NCI-H526 (cell line): ENCODE results near the gene LY6G6F.
A peak's percentile ranks its signal among the peaks of the same experiment; 100 is the strongest.

ENCODE experiments used
- DNase-seq, 2 experiments: peaks; one replicate each; lab custom pipeline; 2025; lab: John Stamatoyannopoulos, UW

Gene LY6G6F

GRCh38 chr6:31676904-31677303, 29.8 kb upstream of the LY6G6F start:
- no peak for DNase-seq

DNA sequence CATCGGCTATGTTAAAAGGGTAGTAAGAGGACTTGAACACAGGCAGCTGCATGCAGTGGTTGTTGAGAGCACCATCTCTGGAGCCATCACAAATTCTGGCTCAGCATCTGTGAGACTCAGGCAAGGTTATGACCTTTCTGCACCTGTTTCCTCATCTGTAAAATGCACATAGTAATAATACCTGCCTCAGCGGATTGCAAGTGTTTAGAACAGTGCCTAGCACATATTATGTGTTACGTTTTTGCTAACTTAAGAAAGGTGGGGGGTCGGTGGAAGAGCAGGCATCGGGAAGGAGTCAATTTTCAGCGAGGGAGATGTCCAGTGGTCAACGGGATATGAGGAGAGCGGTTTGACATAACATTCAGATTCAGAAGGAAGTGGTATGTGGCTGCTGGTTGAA, 28.7 kb upstream of the LY6G6F start:
- no peak for DNase-seq

DNA sequence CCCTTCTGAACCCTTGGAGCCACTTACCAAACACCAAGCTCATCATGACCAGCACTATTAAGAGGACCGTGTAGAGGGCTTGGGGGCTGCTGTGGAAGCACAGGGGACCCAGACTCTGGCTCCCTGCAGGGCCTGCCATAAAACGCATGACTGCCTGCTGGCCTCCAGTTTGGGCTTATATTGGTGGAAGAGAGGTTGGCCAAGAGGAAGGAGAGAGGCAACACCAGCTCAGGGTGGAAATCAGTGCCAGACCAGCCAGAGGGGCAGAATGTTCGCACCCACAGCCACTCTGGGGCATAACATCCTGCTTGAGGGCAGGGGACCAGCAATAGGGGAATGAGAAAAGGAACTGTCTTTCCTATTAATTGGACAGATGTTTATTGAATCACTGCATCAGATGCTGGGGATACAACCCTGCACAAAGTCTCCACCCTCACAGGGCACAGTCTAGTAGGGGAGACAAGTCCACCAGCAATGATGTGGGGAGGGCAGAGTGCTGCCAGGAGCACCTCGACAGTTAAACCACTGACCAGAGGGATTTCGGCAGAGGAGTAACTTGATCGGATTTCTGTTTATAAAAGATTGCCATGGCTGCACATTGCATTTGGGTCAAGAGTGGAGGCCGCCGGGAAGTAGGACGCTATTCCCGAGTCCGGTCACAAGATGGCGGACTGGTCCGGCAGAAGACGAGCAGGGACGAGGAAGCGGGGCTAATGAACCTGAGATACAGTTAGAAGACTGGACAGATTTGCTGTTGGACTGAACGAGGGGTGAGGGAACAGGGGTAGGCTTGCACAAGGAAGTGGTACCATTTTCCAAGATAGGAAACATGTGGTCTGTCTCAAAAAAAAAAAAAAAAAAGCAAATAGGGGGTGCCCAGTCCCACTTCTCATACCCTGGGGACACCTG, 26.2 kb upstream of the LY6G6F start, which contains the start of gene LY6G5C:
Gene LY6G5C, minus strand, starts transcription at position 842 of the 909 bp plus-strand sequence. Its CDS starts 694 bp downstream, at position 148.
- DNase-seq: peak; percentile 78 to 87

DNA sequence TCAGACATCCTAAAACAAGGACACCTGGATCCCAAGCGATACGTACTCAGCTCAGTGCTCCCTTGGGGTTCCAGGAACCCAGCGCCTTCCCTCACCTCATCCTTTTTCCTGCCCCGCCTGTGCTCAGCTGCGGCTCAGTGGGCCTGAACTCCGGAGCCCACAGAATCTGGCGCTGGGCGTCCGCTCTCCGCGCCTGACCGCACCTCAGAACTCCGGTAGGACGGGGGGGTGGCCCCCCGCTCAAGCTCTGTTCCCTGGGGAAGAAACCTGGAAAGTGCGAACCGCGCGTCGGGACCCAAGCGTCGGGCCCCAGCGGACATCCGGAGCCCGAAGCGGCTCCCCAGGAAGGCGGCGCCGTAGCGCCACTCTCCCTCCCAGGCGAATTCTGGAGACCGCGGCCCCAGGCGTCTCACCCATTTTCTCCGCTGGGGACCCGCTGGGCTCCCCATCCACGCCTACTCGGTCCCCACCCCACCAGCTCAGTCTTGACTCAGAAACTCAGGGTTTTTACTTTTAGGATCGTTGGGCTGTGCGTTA, 25.5 kb upstream of the LY6G6F start:
- peak in 1 of 2 experiments; percentile 77 for DNase-seq

DNA sequence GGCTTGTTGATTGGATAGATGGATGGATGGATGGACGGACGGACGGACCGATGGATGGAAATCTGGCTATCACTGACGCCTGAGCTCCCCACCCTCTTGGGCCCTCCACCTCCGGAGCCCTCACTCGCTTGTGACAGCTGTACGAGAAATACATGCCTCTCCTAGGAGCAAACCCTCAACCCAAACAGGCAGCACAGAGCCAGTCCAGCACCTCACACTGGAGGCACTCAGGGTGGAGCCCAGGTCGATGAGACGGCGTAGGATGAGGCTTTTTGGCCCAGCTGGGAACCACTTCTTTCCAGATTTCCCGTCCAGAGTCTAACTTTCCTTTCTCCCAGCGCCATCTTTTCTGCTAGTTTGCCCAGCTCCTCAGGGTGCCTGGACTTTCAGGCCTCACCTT, 23.1 kb upstream of the LY6G6F start:
- DNase-seq: no peak

DNA sequence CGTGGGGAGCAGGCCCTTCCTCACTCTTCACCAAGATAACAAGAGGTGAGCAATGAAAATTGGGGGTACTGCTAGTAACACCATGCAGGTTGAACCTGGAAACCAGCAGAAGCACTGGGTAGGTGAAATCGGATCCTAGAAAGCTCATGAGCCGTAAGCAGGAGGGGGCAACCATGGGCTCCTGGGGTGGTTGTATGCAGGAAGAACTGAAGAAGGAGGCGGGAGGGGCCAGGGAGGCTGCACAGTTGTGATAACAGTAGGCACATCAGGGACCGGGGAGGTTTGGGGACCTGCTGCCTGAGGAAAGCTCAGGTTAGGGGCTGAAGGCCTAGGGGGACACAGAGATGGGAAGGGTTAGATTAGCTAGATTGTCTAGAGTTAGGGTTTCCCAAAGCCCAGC, 20.2 kb upstream of the LY6G6F start:
- no peak for DNase-seq

DNA sequence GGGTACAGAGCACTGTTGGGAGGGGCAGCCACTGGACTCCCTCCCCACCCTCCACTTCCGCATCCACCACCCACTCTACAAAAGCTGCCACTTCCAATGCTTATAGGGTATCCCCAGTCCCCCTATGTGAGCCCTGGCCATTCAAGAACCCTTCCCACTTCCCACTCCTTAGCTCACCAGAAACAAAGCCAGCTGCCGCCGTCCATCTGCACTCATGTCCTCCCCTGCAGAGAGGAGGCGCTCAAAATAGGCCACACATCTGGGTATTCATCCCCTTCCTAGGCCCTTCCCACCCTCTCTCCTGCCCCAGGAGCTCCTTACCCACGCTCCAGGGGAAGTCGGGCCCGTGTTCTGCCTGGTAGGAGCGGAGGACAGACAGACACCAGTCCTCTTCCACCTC, 19.3 kb upstream of the LY6G6F start:
- DNase-seq: no peak

GRCh38 chr6:31687860-31688693, 18.6 kb upstream of the LY6G6F start:
- no peak for DNase-seq

DNA sequence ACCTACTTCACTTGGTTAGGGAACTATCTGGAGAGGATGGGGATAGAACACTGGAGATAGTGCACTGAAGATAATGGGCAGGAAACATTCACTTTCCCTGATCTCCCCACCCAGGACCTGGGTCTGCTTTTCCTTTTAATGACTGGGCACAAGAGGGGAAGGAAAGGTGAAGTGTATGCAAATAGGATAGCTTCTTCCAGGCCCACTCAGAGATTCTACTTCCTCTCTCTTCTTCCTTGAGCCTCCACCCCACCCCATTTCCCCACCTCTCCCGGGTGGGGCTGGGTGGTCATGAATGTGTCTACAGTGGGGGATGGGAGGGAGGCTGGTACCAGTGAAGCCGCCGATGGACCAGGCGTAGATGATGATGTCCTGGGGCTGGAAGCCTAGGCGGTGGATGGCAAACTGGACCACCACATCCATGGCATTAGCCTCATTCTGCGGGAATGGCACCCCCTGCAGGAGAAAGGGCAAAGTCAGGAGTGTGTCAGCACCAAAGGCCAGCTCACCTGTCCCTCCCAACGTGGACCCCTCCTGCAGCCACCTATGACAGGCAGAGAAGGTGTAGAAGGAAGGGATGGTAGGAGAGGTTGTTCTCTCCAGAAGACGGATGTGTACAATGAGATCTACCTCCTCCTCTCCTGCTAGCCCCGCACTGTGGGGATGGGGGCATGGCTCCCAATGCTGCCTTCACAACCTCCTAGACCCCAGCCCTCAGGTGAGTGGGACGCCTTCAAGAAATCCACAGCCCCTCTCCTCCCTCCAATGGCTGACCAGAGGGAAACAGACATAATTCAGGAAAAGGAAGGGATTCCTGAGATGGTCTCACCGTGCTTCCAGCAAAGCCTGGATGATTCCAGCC, 17.2 kb upstream of the LY6G6F start:
- peak in 1 of 2 experiments; percentile 16 for DNase-seq

GRCh38 chr6:31690231-31691077, 16.2 kb upstream of the LY6G6F start:
- DNase-seq: no peak

DNA sequence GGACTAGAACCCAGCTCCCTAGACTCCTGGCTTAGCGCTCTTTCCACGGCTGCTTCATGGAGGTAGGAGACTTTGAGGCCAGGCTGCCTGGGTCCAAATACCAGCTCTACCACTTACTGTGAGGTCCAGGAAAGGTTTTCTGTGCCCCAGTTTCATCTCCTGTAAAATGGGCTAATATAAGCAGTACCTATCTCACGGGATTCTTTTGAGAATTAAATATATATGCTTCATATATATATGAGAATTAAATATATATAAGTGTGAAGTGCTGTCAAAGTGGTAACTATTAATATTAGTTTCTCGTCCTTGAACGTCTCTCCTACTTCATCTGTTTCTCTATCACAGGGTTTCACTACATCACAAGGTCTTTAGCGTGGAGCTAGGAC, 15.6 kb upstream of the LY6G6F start:
- DNase-seq: no peak

GRCh38 chr6:31691564-31692108, 15.0 kb upstream of the LY6G6F start:
- DNase-seq: no peak

DNA sequence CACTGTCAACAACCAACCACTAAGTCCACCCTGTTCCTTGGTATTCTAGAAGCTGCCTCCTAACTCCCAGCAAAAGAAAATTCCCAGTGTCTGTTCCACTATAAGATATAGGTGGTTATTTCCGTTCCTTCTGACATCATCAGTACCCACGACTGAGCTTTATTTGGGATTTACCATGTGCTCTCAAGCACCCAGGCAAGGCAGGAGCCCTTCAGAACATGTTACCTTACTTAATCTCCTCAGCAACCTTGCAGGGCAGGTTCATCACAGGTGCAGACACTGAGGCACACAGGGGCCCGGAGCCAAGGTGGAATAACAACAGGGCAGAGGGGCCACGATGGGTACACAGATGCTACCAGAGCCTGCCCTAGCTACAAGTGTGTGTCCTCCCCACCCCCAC, 14.3 kb upstream of the LY6G6F start:
- DNase-seq: no peak

GRCh38 chr6:31692886-31693285, 13.8 kb upstream of the LY6G6F start:
- DNase-seq: no peak

- DNase-seq: no peak
Measured at GRCh38 chr6:31693535-31693934, 13.1 kb upstream of the LY6G6F start.

DNA sequence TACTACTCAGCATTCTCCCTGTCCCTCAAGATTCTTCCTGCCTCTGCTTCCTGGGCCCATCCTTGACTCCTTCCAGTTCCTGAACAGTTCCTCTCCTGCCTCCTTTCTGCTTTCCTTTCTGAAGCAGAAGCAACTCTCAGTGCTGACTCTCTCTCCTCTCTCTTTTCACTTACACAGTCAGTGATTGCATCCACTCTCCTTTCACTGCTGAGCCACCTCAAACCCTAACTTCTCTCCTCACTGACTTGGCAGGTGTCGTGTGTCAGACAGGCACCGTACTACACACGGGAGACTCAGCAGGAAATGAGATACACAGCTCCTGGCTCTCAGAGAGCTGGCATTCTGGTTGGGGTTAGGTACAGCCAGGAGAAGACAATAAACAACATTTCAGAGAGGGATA, 9.1 kb upstream of the LY6G6F start:
- no peak for DNase-seq

- DNase-seq: no peak
Measured at GRCh38 chr6:31700740-31701401, 5.8 kb upstream of the LY6G6F start.

DNA sequence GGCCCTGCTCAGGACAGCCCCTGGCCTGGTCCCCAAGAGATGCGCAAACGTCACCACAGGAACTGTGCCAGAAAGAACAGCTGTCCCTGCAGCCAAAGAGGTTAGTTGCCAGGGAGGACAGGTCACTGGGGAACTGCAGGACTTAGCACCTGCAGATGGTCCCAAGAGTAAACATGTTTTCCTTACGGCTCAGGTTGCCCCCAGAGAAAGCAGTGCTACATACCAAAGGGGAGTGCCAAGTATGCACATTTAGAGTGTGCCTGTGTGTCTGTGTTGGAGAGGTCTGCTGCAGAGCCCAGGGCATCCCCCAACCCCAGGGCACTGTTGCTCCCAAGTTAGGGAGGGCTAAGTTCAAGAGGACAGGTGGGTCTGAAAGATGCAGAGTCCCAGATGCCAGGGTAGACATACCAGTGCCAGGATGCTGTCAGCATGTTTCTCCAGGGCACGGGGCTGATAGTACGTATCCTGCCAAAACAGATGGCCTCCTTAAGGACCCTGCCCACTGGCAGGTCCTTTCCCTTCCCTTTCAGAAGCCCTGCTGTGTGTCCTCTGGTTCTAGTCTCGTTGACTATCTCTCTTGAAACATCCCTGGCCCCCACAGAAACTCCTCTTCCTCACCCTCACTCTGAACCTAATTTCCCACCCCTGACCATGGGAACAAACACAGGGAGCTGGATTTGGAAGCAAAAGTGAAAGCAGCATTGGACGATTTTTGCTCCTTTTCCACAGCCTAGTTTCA, 4.8 kb upstream of the LY6G6F start:
- DNase-seq: no peak

GRCh38 chr6:31702405-31702818, 4.3 kb upstream of the LY6G6F start:
- DNase-seq: no peak
